Hepatocyte (in vitro differentiated cells): ENCODE measurements around the gene FOS. TPM values are rescaled to one million over a fixed set of nuclear protein-coding genes. Genes with fewer than 3 reads are reported as not detected.

Experiments used
- DNase-seq: peaks from one replicate; pipeline ENCODE4 v3.0.0-alpha.2; 2016; ENCODE audit warnings: low spot score
- H2AFZ ChIP-seq: fragments of 200-600 bp; sonication (generic); 2 replicates; pipeline ENCODE4 v1.6.0; 2016; ENCODE audit warnings: antibody characterized with exemption, mild to moderate bottlenecking
- H3K27ac ChIP-seq: fragments of 200-600 bp; sonication (generic); 2 replicates; pipeline ENCODE4 v1.5.1; 2016; ENCODE audit warnings: mild to moderate bottlenecking
- H3K27me3 ChIP-seq: fragments of 200-600 bp; sonication (generic); 2 replicates; pipeline ENCODE4 v1.6.1; 2016
- H3K36me3 ChIP-seq: fragments of 200-600 bp; sonication (generic); replicated peaks from 2 replicates; pipeline ENCODE4 v1.5.1; 2016; ENCODE audit warnings: low read depth; ENCODE audit not compliant: insufficient read depth
- H3K4me1 ChIP-seq: fragments of 200-600 bp; sonication (generic); 2 replicates; pipeline ENCODE4 v1.5.1; 2016; ENCODE audit warnings: mild to moderate bottlenecking, moderate library complexity; ENCODE audit not compliant: insufficient read depth
- H3K4me2 ChIP-seq: fragments of 200-600 bp; sonication (generic); 2 replicates; pipeline ENCODE4 v1.6.0; 2016
- H3K4me3 ChIP-seq: fragments of 200-600 bp; sonication (generic); 2 replicates; pipeline ENCODE4 v1.5.1; 2016; ENCODE audit warnings: mild to moderate bottlenecking
- H3K79me2 ChIP-seq: fragments of 200-600 bp; sonication (generic); 2 replicates; pipeline ENCODE4 v1.6.0; 2017; ENCODE audit warnings: mild to moderate bottlenecking
- H3K9me2 ChIP-seq: fragments of 200-600 bp; sonication (generic); replicated peaks from 2 replicates; pipeline ENCODE4 v1.6.0; 2017; ENCODE audit warnings: mild to moderate bottlenecking; ENCODE audit not compliant: insufficient read depth
- H3K9me3 ChIP-seq: fragments of 200-600 bp; sonication (generic); 2 replicates; pipeline ENCODE4 v1.5.1; 2016; ENCODE audit warnings: low read depth, mild to moderate bottlenecking
- H4K20me1 ChIP-seq: fragments of 200-600 bp; sonication (generic); 2 replicates; pipeline ENCODE4 v1.6.0; 2016; ENCODE audit warnings: mild to moderate bottlenecking; ENCODE audit not compliant: insufficient read depth, poor library complexity, severe bottlenecking
- CTCF ChIP-seq: fragments of 200-600 bp; sonication (generic); IDR thresholded peaks from 2 replicates; pipeline ENCODE4 v1.5.1; 2016; ENCODE audit warnings: antibody characterized with exemption, mild to moderate bottlenecking; ENCODE audit not compliant: poor library complexity
- EZH2 ChIP-seq: fragments of 200-600 bp; sonication (generic); IDR thresholded peaks from 2 replicates; pipeline ENCODE4 v1.6.1; 2016; ENCODE audit warnings: antibody characterized with exemption, mild to moderate bottlenecking, borderline replicate concordance
- EZH2phosphoT487 ChIP-seq: fragments of 200-600 bp; sonication (generic); IDR thresholded peaks from one replicate; pipeline ENCODE4 v1.6.1; 2018; ENCODE audit warnings: antibody characterized with exemption, mild to moderate bottlenecking, low read depth, moderate library complexity; ENCODE audit not compliant: unreplicated experiment, severe bottlenecking
- WGBS: methylation state at CpG from one replicate; pipeline ENCODE4 v1.1.6; 2016; ENCODE audit warnings: low lambda C conversion rate; ENCODE audit errors: missing lambda C conversion rate; 5-methylcytosine and 5-hydroxymethylcytosine counted together
- polyA plus RNA-seq: library from polyadenylated mRNA; unstranded; fragments of >200 nt; fragmentation: Nextera tagmentation; extraction: Ambion mirVana; gene quantifications from 2 replicates; pipeline ENCODE4 v1.2.1, GENCODE V29; 2016
- total RNA-seq: library from RNA; depleted of rRNA; stranded (reverse); fragments of >200 nt; gene quantifications from 2 replicates; pipeline ENCODE4 v1.2.3, GENCODE V29; 2014

Gene FOS
- total and polyA plus RNA-seq, 2 experiments from 2014 or later, result 865 to 935 TPM

DNA sequence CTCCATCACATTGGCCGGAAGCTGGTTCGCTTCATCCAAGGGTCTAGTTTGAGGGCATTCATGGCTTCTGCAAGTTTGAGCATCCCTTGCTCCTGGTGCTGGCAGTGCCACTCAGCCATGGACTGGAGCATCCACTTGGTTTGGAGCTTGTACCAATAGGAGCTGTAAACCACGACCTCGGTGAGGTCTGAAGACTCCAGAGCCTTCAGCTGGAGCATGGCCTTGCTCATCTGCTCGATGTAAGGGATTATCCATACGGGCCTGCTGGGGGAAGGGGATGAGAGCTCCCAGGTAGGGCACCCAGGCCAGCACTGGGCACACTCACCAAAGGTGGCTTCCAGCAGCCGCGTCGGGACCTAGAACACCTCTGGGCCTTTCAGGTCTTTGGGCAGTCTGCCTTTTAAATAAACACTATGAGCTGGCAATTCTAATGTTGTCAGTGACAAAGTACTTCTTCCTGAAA, 13.5 kb downstream of the FOS start:
- H3K4me2 ChIP-seq, result no peak overlapping the region
- no peak overlapping the region for H3K27ac ChIP-seq
- H3K4me1 ChIP-seq, result peaks cover 17% of the 10 kb centered on the region
- no peak for DNase-seq
- TF ChIP-seq CTCF (no peak), EZH2 (no peak), EZH2phosphoT487 (no peak)
- no peaks in the 10 kb centered on the region for H3K9me2 ChIP-seq
- no peaks in the 10 kb centered on the region for H3K79me2 ChIP-seq
- H3K36me3 ChIP-seq, result no peaks in the 10 kb centered on the region
- no peaks in the 10 kb centered on the region for H3K9me3 ChIP-seq
- H2AFZ ChIP-seq, result no peak overlapping the region
- H3K27me3 ChIP-seq, result no peaks in the 10 kb centered on the region
- no peak overlapping the region for H3K4me3 ChIP-seq
- no peaks in the 10 kb centered on the region for H4K20me1 ChIP-seq
- WGBS, result 97% methylated on average over 9 of the region's 9 CpGs

DNA sequence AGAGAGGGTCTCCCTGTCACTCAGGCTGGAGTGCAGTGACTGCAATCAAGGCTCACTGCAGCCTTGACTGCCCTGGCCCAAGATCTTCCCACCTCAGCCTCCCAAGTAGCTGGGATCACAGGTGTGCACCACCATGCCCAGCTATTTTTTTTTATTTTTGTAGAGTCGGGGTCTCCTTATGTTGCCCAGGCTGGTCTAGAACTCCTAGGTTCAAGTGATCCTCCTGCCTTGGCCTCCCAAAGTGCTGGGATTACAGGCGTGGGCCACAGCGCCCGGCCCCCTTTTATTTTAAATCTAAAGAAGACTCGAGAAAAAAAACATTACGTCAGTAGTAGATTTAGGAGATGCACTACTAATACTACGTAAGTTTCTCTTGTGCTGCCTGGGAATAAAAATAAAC, 14.3 kb downstream of the FOS start:
- Histone ChIP-seq H3K4me2 (peak overlapping the region; percentile 65), H2AFZ (no peak overlapping the region), H3K79me2 (no peaks in the 10 kb centered on the region), H3K9me2 (no peaks in the 10 kb centered on the region), H3K4me3 (no peak overlapping the region), H3K36me3 (no peaks in the 10 kb centered on the region), H3K27ac (peak overlapping the region; percentile 92), H3K27me3 (no peaks in the 10 kb centered on the region), H3K9me3 (no peaks in the 10 kb centered on the region), H4K20me1 (no peaks in the 10 kb centered on the region), H3K4me1 (peaks cover 17% of the 10 kb centered on the region)
- 95% methylated on average over 7 of the region's 7 CpGs for WGBS
- DNase-seq, result no peak
- TF ChIP-seq EZH2, result no peak

GRCh38 chr14:75293920-75294648, 15.5 kb downstream of the FOS start:
- Histone ChIP-seq H3K4me3 (peak overlapping the region; percentile 44), H3K4me1 (peaks cover 23% of the 10 kb centered on the region), H3K79me2 (no peaks in the 10 kb centered on the region), H3K4me2 (peak overlapping the region; percentile 93), H2AFZ (peak overlapping the region; percentile 39), H3K27ac (peak overlapping the region; percentile 92), H3K9me3 (no peaks in the 10 kb centered on the region), H3K36me3 (no peaks in the 10 kb centered on the region), H3K9me2 (no peaks in the 10 kb centered on the region), H3K27me3 (no peaks in the 10 kb centered on the region), H4K20me1 (no peaks in the 10 kb centered on the region)
- DNase-seq, result peak; percentile 98
- WGBS, result 0% methylated on average over 27 of the region's 59 CpGs
- TF ChIP-seq EZH2phosphoT487 (no peak), EZH2 (no peak), CTCF (no peak)

DNA sequence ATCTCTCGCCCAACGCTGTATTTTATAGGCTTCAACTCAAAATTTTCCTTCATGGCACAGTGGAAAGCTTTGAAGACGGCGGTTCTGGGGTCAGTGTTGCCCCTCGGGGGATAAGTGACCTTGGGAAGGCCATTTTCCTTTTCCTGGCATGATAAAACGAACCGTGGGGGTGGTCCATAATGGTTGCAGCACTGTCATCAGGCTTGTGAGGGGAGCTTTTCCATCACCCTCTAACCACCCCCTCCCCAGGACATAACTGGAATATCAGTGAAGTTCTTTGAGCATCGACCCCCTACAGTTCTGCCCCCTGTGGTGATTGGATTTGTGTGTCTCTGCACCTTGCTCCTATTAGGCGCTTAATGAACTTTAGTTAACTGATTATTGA, 16.0 kb downstream of the FOS start:
- peak; percentile 45 for DNase-seq
- Histone ChIP-seq H3K27me3 (no peaks in the 10 kb centered on the region), H3K36me3 (no peaks in the 10 kb centered on the region), H2AFZ (peak overlapping the region; percentile 39), H4K20me1 (no peaks in the 10 kb centered on the region), H3K4me1 (peaks cover 26% of the 10 kb centered on the region), H3K4me3 (peak overlapping the region; percentile 44), H3K79me2 (no peaks in the 10 kb centered on the region), H3K27ac (peak overlapping the region; percentile 92), H3K4me2 (peak overlapping the region; percentile 93), H3K9me2 (no peaks in the 10 kb centered on the region), H3K9me3 (no peaks in the 10 kb centered on the region)
- TF ChIP-seq CTCF (no peak), EZH2 (no peak), EZH2phosphoT487 (no peak)
- 1% methylated on average over 9 of the region's 9 CpGs for WGBS
